Uterus (tissue), 4 donors: ENCODE measurements around the gene GALNT2. TPM values are rescaled to one million over a fixed set of nuclear protein-coding genes. Genes with fewer than 3 reads are reported as not detected.

ENCODE experiments used
- DNase-seq, 2 donors: peaks; one replicate each; pipeline ENCODE4 v3.0.0-alpha.2; 2019 to 2020
- H3K27ac ChIP-seq, 2 donors: fragments of 200-600 bp; sonication (generic); 1 replicate in 1 of 2; 2 replicates in 1 of 2; pipeline ENCODE4 v1.5.1; 2016 to 2018
- H3K27me3 ChIP-seq, 2 donors: fragments of 200-600 bp; sonication (generic); one replicate each; pipeline ENCODE4 v1.5.1; 2018 to 2019; ENCODE audit warnings: control low read depth in 1 of 2
- H3K36me3 ChIP-seq, 2 donors: fragments of 200-600 bp; sonication (generic); one replicate each; pipeline ENCODE4 v1.5.1; 2019; ENCODE audit warnings: control low read depth in 1 of 2
- H3K4me1 ChIP-seq, 2 donors: fragments of 200-600 bp; sonication (generic); one replicate each; pipeline ENCODE4 v1.5.1; 2018 to 2019; ENCODE audit warnings: control low read depth in 1 of 2
- H3K4me3 ChIP-seq, 2 donors: fragments of 200-600 bp; sonication (generic); 1 replicate in 1 of 2; 2 replicates in 1 of 2; pipeline ENCODE4 v1.5.1; 2018 to 2019; ENCODE audit warnings: mild to moderate bottlenecking in 1 of 2
- H3K9me3 ChIP-seq, 2 donors: fragments of 200-600 bp; sonication (generic); one replicate each; pipeline ENCODE4 v1.5.1; 2019; ENCODE audit warnings: control low read depth in 1 of 2
- CTCF ChIP-seq, 4 experiments: fragments of 200-600 bp in 2 of 4; fragments of 450-650 bp in 2 of 4; sonication (generic) in 2 of 4; IDR thresholded peaks; one replicate each; pipeline ENCODE4 v1.5.1; 2016 to 2019; ENCODE audit warnings: antibody characterized with exemption in 4 of 4, mild to moderate bottlenecking in 2 of 4, moderate library complexity in 1 of 4
- POLR2A ChIP-seq, 2 donors: fragments of 450-650 bp; IDR thresholded peaks; one replicate each; pipeline ENCODE4 v1.6.1; 2016; ENCODE audit warnings: antibody characterized with exemption in 2 of 2, mild to moderate bottlenecking in 1 of 2, moderate library complexity in 1 of 2
- intact Hi-C: fragments of 100-400 bp; cut with DNase I; formaldehyde crosslinking; loops from one replicate; pipeline ENCODE4 v1.15.1; 2023; ENCODE audit warnings: low total_unique reads
- total RNA-seq, 4 donors: library from RNA; depleted of rRNA in 3 of 4; stranded (reverse); fragments of >200 nt in 3 of 4; gene quantifications; one replicate each; pipeline versions ENCODE4 v1.1.0 to v1.2.4, GENCODE V29; 2014 to 2023
- donor health status: DM: yes; HTN: yes; CAD: no.

The GALNT2 gene
- total RNA-seq, 4 donors from 2014 or later = 13.6 to 51.6 (median 39.6) TPM

GRCh38 chr1:230228236-230228897 lies 161.3 kb downstream of the GALNT2 start:
- Histone ChIP-seq H3K36me3 (no peaks in the 10 kb centered on the region), H3K9me3 (no peaks in the 10 kb centered on the region), H3K4me1 (no peaks in the 10 kb centered on the region), H3K27ac (no peak overlapping the region), H3K4me3 (no peak overlapping the region), H3K27me3 (no peaks in the 10 kb centered on the region)
- TF ChIP-seq CTCF (IDR thresholded peaks at IDR 0.05) = no peak
- no peak for TF ChIP-seq POLR2A (IDR thresholded peaks at IDR 0.05)
- no peak for DNase-seq
- intact Hi-C loops = no loop called here

GRCh38 chr1:230230273-230230672 lies 163.2 kb downstream of the GALNT2 start:
- Histone ChIP-seq H3K9me3 (no peaks in the 10 kb centered on the region), H3K27ac (no peak overlapping the region), H3K4me1 (no peaks in the 10 kb centered on the region), H3K36me3 (no peaks in the 10 kb centered on the region), H3K27me3 (no peaks in the 10 kb centered on the region), H3K4me3 (no peak overlapping the region)
- TF ChIP-seq CTCF (IDR thresholded peaks at IDR 0.05) (no peak), POLR2A (IDR thresholded peaks at IDR 0.05) (no peak)
- no peak for DNase-seq
- intact Hi-C loops = no loop called here

GRCh38 chr1:230230948-230231773 lies 164.1 kb downstream of the GALNT2 start:
- Histone ChIP-seq H3K27ac (no peak overlapping the region), H3K27me3 (no peaks in the 10 kb centered on the region), H3K9me3 (no peaks in the 10 kb centered on the region), H3K4me3 (no peak overlapping the region), H3K36me3 (no peaks in the 10 kb centered on the region), H3K4me1 (no peaks in the 10 kb centered on the region)
- TF ChIP-seq POLR2A (IDR thresholded peaks at IDR 0.05) (no peak), CTCF (IDR thresholded peaks at IDR 0.05) (no peak)
- DNase-seq = no peak
- intact Hi-C loops = no loop called here

GRCh38 chr1:230231774-230232145 lies 164.7 kb downstream of the GALNT2 start:
- Histone ChIP-seq H3K9me3 (no peaks in the 10 kb centered on the region), H3K4me1 (no peaks in the 10 kb centered on the region), H3K4me3 (no peak overlapping the region), H3K36me3 (no peaks in the 10 kb centered on the region), H3K27ac (no peak overlapping the region), H3K27me3 (no peaks in the 10 kb centered on the region)
- TF ChIP-seq POLR2A (IDR thresholded peaks at IDR 0.05) (no peak), CTCF (IDR thresholded peaks at IDR 0.05) (no peak)
- DNase-seq = no peak
- intact Hi-C loops = no loop called here

GRCh38 chr1:230232371-230232771 lies 165.3 kb downstream of the GALNT2 start:
- no peak overlapping the region for H3K27ac ChIP-seq

More at GRCh38 chr1:230232371-230232771, 165.3 kb downstream of the GALNT2 start:
- no peak for DNase-seq
- TF ChIP-seq POLR2A (IDR thresholded peaks at IDR 0.05) (no peak), CTCF (IDR thresholded peaks at IDR 0.05) (no peak)
- Histone ChIP-seq H3K4me3 (no peak overlapping the region), H3K27me3 (no peaks in the 10 kb centered on the region), H3K9me3 (no peaks in the 10 kb centered on the region), H3K4me1 (no peaks in the 10 kb centered on the region), H3K36me3 (no peaks in the 10 kb centered on the region)
- intact Hi-C loops = no loop called here
